ENCODE data around the gene IGSF6. TPM values are rescaled to one million over a fixed set of nuclear protein-coding genes. Genes with fewer than 3 reads are reported as not detected.

IGSF6 gene
- total and polyA plus RNA-seq, 9 of the 15 experiments (the other 6 are each of a cell fraction or from before 2014, with no cell fraction given): 0.07 TPM; not detected in 8

GRCh38 chr16:21599122-21600030 is 53.0 kb downstream of the IGSF6 start, which contains the start of gene METTL9 (continued):
- TF ChIP-seq FOXM1 (IDR thresholded peaks at IDR 0.05; ENCODE audit: low read depth): no peak
- TF ChIP-seq FOXM1 (CRISPR knock-in tag; IDR thresholded peaks at IDR 0.05; ENCODE audit: low read depth): peak; percentile 69; the same call in 1 of the 2 replicates
- TF ChIP-seq ZNF766 (CRISPR knock-in tag; conservative IDR thresholded peaks at IDR 0.05): peak; percentile 70
- peak; percentile 83 for TF ChIP-seq ZNF740 (CRISPR knock-in tag; IDR thresholded peaks at IDR 0.05)
- peak in 1 of 2 experiments; percentile 59; a peak in 1 of 4 replicates for TF ChIP-seq ZNF740 (tag; IDR thresholded peaks at IDR 0.05)
- no peak for TF ChIP-seq NR2F6 (CRISPR knock-in tag; IDR thresholded peaks at IDR 0.05)
- TF ChIP-seq FOXA1 (IDR thresholded peaks at IDR 0.05; ENCODE audit: borderline replicate concordance): no peak
- TF ChIP-seq OTX1 (CRISPR knock-in tag; IDR thresholded peaks at IDR 0.05): peak; percentile 8; the same call in 1 of the 2 replicates
- TF ChIP-seq DIDO1 (tag; IDR thresholded peaks at IDR 0.05; ENCODE audit: low read depth): peak; percentile 87
- peak; percentile 99 for TF ChIP-seq GABPA (tag; conservative IDR thresholded peaks at IDR 0.05; ENCODE audit: low read depth)
- no peak for TF ChIP-seq TCF7 (IDR thresholded peaks at IDR 0.05; ENCODE audit: borderline replicate concordance)
- TF ChIP-seq TCF3 (CRISPR knock-in tag; IDR thresholded peaks at IDR 0.05): peak; percentile 48; the same call in 1 of the 2 replicates
- TF ChIP-seq E2F8 (IDR thresholded peaks at IDR 0.05; ENCODE audit: low read depth, partially characterized antibody): peak; percentile 87
- TF ChIP-seq ZBTB40 (IDR thresholded peaks at IDR 0.05): peak; percentile 99
- no peak for TF ChIP-seq ZBTB40 (CRISPR knock-in tag; IDR thresholded peaks at IDR 0.05)
